ENCODE measurements around the gene PDK3. TPM values are rescaled to one million over a fixed set of nuclear protein-coding genes. Genes with fewer than 3 reads are reported as not detected.
A peak's percentile ranks its signal among the peaks of the same experiment; 100 is the strongest.

Gene PDK3
- total RNA-seq, 3 donors from 2014 or later (not counting 1 experiment from before 2014, with no cell fraction given) = 21.9 to 30.9 (median 28.1) TPM

- DNase-seq (peak in 1 of 2 donors; percentile 66), ATAC-seq (peak in 2 of 3 donors; percentile 37 to 39)
- WGBS (ENCODE audit: insufficient coverage) = 74% methylated on average over 5 of the region's 5 CpGs
- H3K27ac ChIP-seq (ENCODE audit: low read length) = peak overlapping the region; percentile 54
- peak overlapping the region; percentile 55 for H3K4me3 Mint-ChIP-seq
- no peaks in the 10 kb centered on the region for H3K27me3 Mint-ChIP-seq (ENCODE audit: low read depth in 2 of 2)
- no peaks in the 10 kb centered on the region for H3K27me3 ChIP-seq (ENCODE audit: control insufficient read depth, insufficient read depth, low read length)
- peaks cover 20% of the 10 kb centered on the region for H3K4me1 ChIP-seq (ENCODE audit: control insufficient read depth, insufficient read depth, low read length)
- peaks cover 28 to 29% of the 10 kb centered on the region in 2 donors for H3K4me1 Mint-ChIP-seq
- peak overlapping the region; percentile 73 to 83 for H3K27ac Mint-ChIP-seq
- H3K4me3 ChIP-seq (ENCODE audit: low read length) = no peak overlapping the region
- intact Hi-C loops (cut with micrococcal nuclease) = no loop called here
- peaks cover 7% of the 10 kb centered on the region for H3K36me3 ChIP-seq (ENCODE audit: control insufficient read depth, insufficient read depth, low read length)
- no peaks in the 10 kb centered on the region for H3K9me3 ChIP-seq (ENCODE audit: control insufficient read depth, insufficient read depth, low read length)
- H3K36me3 Mint-ChIP-seq = no peaks in the 10 kb centered on the region
- TF ChIP-seq CTCF (IDR thresholded peaks at IDR 0.05) = no peak
- H3K9me3 Mint-ChIP-seq = no peaks in the 10 kb centered on the region
These were observed 33.1 kb downstream of the PDK3 start for GRCh38 chrX:24498181-24498580.

GRCh38 chrX:24498975-24499374 is 33.9 kb downstream of the PDK3 start:
- H3K4me3 ChIP-seq (ENCODE audit: low read length) = peak overlapping the region; percentile 3
- Mint-ChIP-seq H3K4me1 (peaks cover 22 to 26% of the 10 kb centered on the region in 2 donors), H3K27ac (peak overlapping the region; percentile 73 to 83), H3K36me3 (no peaks in the 10 kb centered on the region), H3K4me3 (peak overlapping the region; percentile 55), H3K27me3 (ENCODE audit: low read depth in 2 of 2) (no peaks in the 10 kb centered on the region), H3K9me3 (no peaks in the 10 kb centered on the region)
- no peaks in the 10 kb centered on the region for H3K27me3 ChIP-seq (ENCODE audit: control insufficient read depth, insufficient read depth, low read length)
- DNase-seq = peak in 1 of 2 donors; percentile 67
- peak; percentile 77 to 88 (median 78) for ATAC-seq
- peaks cover 13% of the 10 kb centered on the region for H3K4me1 ChIP-seq (ENCODE audit: control insufficient read depth, insufficient read depth, low read length)
- H3K9me3 ChIP-seq (ENCODE audit: control insufficient read depth, insufficient read depth, low read length) = no peaks in the 10 kb centered on the region
- H3K36me3 ChIP-seq (ENCODE audit: control insufficient read depth, insufficient read depth, low read length) = peaks cover 7% of the 10 kb centered on the region
- peak overlapping the region; percentile 54 for H3K27ac ChIP-seq (ENCODE audit: low read length)
- no CpG with 5 or more reads among the region's 2 CpGs for WGBS (ENCODE audit: insufficient coverage)
- intact Hi-C loops (cut with micrococcal nuclease) = loop anchor here (1.0 kb wide), 1 partner anchor 104 kb away; no protein-coding TSS in a partner anchor
- peak; percentile 30 for TF ChIP-seq CTCF (IDR thresholded peaks at IDR 0.05)

DNA sequence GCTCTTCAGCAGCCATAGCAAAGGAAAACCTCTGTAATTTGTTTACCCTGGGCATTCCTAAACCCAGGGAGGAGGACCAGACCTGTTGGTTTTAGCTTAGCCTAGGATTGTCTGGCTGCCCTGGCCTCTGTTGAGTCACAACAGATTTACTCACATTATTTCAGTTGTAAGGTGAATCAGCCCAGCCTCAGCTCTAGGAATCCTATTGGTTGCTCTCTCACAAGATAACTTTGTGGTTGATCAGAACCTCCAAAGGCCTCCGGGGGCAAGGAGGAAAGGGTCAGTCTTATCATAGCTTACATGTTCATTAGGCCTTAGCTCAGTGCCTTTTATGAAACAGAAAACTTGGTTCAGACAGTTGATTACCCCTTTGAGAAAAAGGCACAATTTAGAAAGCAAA is 41.0 kb downstream of the PDK3 start:
- H3K27me3 ChIP-seq (ENCODE audit: control insufficient read depth, insufficient read depth, low read length) = no peaks in the 10 kb centered on the region
- Mint-ChIP-seq H3K27me3 (ENCODE audit: low read depth in 2 of 2) (no peaks in the 10 kb centered on the region), H3K36me3 (no peaks in the 10 kb centered on the region), H3K4me3 (no peak overlapping the region), H3K9me3 (no peaks in the 10 kb centered on the region), H3K4me1 (peaks cover 5 to 10% of the 10 kb centered on the region in 2 donors), H3K27ac (peak overlapping the region in 1 of 2 donors; percentile 48)
- intact Hi-C loops (cut with micrococcal nuclease) = no loop called here
- DNase-seq (no peak), ATAC-seq (no peak)
- H3K9me3 ChIP-seq (ENCODE audit: control insufficient read depth, insufficient read depth, low read length) = no peaks in the 10 kb centered on the region
- no peak overlapping the region for H3K27ac ChIP-seq (ENCODE audit: low read length)
- H3K4me3 ChIP-seq (ENCODE audit: low read length) = no peak overlapping the region
- H3K4me1 ChIP-seq (ENCODE audit: control insufficient read depth, insufficient read depth, low read length) = no peaks in the 10 kb centered on the region
- peaks cover 6% of the 10 kb centered on the region for H3K36me3 ChIP-seq (ENCODE audit: control insufficient read depth, insufficient read depth, low read length)
- no peak for TF ChIP-seq CTCF (IDR thresholded peaks at IDR 0.05)
- 29% methylated on average over 1 of the region's 1 CpG for WGBS (ENCODE audit: insufficient coverage)

DNA sequence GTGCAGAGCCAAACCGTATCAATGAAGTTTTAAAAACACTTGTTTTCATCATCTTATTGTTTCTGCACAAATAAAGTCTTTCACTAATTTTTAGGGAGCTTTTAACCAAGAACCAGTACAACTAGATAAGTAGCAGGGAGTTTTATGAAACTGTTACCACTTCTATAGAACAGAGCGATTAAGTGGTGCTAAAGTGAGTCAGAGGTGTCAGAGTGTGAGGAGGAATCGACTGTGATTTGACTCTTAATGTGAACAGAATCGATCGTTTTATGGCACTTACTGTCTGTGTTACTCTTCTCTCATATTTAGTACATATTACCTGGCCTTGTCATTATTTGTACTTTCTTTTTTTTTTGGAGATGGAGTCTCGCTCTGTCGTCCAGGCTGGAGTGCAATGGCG is 43.3 kb downstream of the PDK3 start:
- no peaks in the 10 kb centered on the region for H3K27me3 Mint-ChIP-seq (ENCODE audit: low read depth in 2 of 2)
- TF ChIP-seq CTCF (IDR thresholded peaks at IDR 0.05) = no peak
- Histone ChIP-seq H3K4me3 (ENCODE audit: low read length) (no peak overlapping the region), H3K36me3 (ENCODE audit: control insufficient read depth, insufficient read depth, low read length) (peaks cover 6% of the 10 kb centered on the region), H3K9me3 (ENCODE audit: control insufficient read depth, insufficient read depth, low read length) (no peaks in the 10 kb centered on the region), H3K27ac (ENCODE audit: low read length) (no peak overlapping the region), H3K4me1 (ENCODE audit: control insufficient read depth, insufficient read depth, low read length) (no peaks in the 10 kb centered on the region), H3K27me3 (ENCODE audit: control insufficient read depth, insufficient read depth, low read length) (no peaks in the 10 kb centered on the region)
- no peak for DNase-seq
- no peak overlapping the region for H3K27ac Mint-ChIP-seq
- no peak for ATAC-seq
- WGBS (ENCODE audit: insufficient coverage) = no CpG with 5 or more reads among the region's 8 CpGs
- no peaks in the 10 kb centered on the region for H3K9me3 Mint-ChIP-seq
- no peaks in the 10 kb centered on the region for H3K36me3 Mint-ChIP-seq
- intact Hi-C loops (cut with micrococcal nuclease) = no loop called here
- H3K4me1 Mint-ChIP-seq = peaks cover 5 to 10% of the 10 kb centered on the region in 2 donors
- H3K4me3 Mint-ChIP-seq = no peak overlapping the region
